Esophagus squamous epithelium (tissue), 5 donors: ENCODE data around the gene TCEAL4. TPM values are rescaled to one million over a fixed set of nuclear protein-coding genes. Genes with fewer than 3 reads are reported as not detected.
"Not testable (repeated sequence)": the region's sequence is repeated elsewhere in the genome, so short reads cannot be mapped to it uniquely, and the experiment has no call there.

Source experiments
- DNase-seq: peaks from one replicate; lab custom pipeline; 2025; lab: John Stamatoyannopoulos, UW
- H3K27ac ChIP-seq, 4 donors: fragments of 200-600 bp; sonication (generic); one replicate each; pipeline ENCODE4 v1.5.1; 2016 to 2019; ENCODE audit warnings: mild to moderate bottlenecking in 1 of 4
- H3K27me3 ChIP-seq, 4 donors: fragments of 200-600 bp; sonication (generic); 1 replicate in 3 of 4; 2 replicates in 1 of 4; pipeline versions ENCODE4 v1.5.1 to v1.6.0; 2017 to 2021; ENCODE audit warnings: antibody characterized with exemption in 1 of 4
- H3K36me3 ChIP-seq, 3 donors: fragments of 200-600 bp; sonication (generic); one replicate each; pipeline ENCODE4 v1.5.1; 2016 to 2019
- H3K4me1 ChIP-seq, 3 donors: fragments of 200-600 bp; sonication (generic); one replicate each; pipeline ENCODE4 v1.5.1; 2017 to 2019
- H3K4me3 ChIP-seq, 4 donors: fragments of 200-600 bp; sonication (generic); 1 replicate in 3 of 4; 2 replicates in 1 of 4; pipeline ENCODE4 v1.5.1; 2016 to 2019; ENCODE audit warnings: mild to moderate bottlenecking in 2 of 4, moderate library complexity in 1 of 4
- H3K9me3 ChIP-seq, 3 donors: fragments of 200-600 bp; sonication (generic); one replicate each; pipeline ENCODE4 v1.5.1; 2016 to 2019
- POLR2A ChIP-seq, 4 donors: fragments of 450-650 bp; IDR thresholded peaks; one replicate each; pipeline ENCODE4 v1.6.1; 2017; ENCODE audit warnings: antibody characterized with exemption in 4 of 4, mild to moderate bottlenecking in 4 of 4, moderate library complexity in 3 of 4
- WGBS, 2 donors: methylation state at CpG; one replicate each; pipeline ENCODE4 v1.1.5; 2018; 5-methylcytosine and 5-hydroxymethylcytosine counted together
- intact Hi-C: fragments of 100-400 bp; cut with DNase I; formaldehyde crosslinking; loops from one replicate; pipeline ENCODE4 v1.15.0; 2022
- total RNA-seq, 4 donors: library from RNA; depleted of rRNA; stranded (reverse); fragments of >200 nt; gene quantifications; one replicate each; pipeline ENCODE4 v1.1.0, GENCODE V29; 2016
- TF ChIP-seq, protein P1 (sequence below), 6 experiments: fragments of 450-650 bp in 4 of 6; fragments of 200-600 bp in 2 of 6; sonication (generic) in 2 of 6; IDR thresholded peaks; one replicate each; pipeline ENCODE4 v1.5.1; 2016 to 2019; ENCODE audit warnings: antibody characterized with exemption in 6 of 6, mild to moderate bottlenecking in 4 of 6, moderate library complexity in 4 of 6
- donor health status: DM: yes; HTN: yes; CAD: no.

TCEAL4 gene
- total RNA-seq, 4 donors from 2014 or later, result 9.8 to 143 (median 36.8) TPM

- Histone ChIP-seq H3K36me3 (no peaks in the 10 kb centered on the region), H3K4me3 (peak overlapping the region; percentile 49 to 73 (median 66)), H3K27me3 (no peaks in the 10 kb centered on the region), H3K27ac (peak overlapping the region; percentile 84 to 90 (median 88)), H3K9me3 (peaks cover 0 to 10% (median 0%) of the 10 kb centered on the region in 3 donors), H3K4me1 (peaks cover 0 to 11% (median 0%) of the 10 kb centered on the region in 3 donors)
- no peak for TF ChIP-seq POLR2A (IDR thresholded peaks at IDR 0.05)
- TF ChIP-seq, protein P1, sequence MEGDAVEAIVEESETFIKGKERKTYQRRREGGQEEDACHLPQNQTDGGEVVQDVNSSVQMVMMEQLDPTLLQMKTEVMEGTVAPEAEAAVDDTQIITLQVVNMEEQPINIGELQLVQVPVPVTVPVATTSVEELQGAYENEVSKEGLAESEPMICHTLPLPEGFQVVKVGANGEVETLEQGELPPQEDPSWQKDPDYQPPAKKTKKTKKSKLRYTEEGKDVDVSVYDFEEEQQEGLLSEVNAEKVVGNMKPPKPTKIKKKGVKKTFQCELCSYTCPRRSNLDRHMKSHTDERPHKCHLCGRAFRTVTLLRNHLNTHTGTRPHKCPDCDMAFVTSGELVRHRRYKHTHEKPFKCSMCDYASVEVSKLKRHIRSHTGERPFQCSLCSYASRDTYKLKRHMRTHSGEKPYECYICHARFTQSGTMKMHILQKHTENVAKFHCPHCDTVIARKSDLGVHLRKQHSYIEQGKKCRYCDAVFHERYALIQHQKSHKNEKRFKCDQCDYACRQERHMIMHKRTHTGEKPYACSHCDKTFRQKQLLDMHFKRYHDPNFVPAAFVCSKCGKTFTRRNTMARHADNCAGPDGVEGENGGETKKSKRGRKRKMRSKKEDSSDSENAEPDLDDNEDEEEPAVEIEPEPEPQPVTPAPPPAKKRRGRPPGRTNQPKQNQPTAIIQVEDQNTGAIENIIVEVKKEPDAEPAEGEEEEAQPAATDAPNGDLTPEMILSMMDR (IDR thresholded peaks at IDR 0.05), result no peak
- intact Hi-C loops, result no loop called here
- no peak for DNase-seq
- 8% methylated on average over 2 of the region's 5 CpGs; no CpG with 5 or more reads in 1 of the 2 donors for WGBS, 2 donors
Measured at GRCh38 chrX:103586314-103586646, 965 bp downstream of the TCEAL4 start.

- Histone ChIP-seq H3K9me3 (peaks cover 0 to 10% (median 0%) of the 10 kb centered on the region in 3 donors), H3K4me1 (peaks cover 0 to 11% (median 0%) of the 10 kb centered on the region in 3 donors), H3K27me3 (no peaks in the 10 kb centered on the region), H3K27ac (peak overlapping the region; percentile 84 to 90 (median 88)), H3K36me3 (no peaks in the 10 kb centered on the region), H3K4me3 (peak overlapping the region; percentile 49 to 73 (median 66))
- no peak for DNase-seq
- WGBS, 2 donors, result 45 to 69% methylated on average over 3 to 4 of the region's 4 CpGs
- TF ChIP-seq, protein P1 (IDR thresholded peaks at IDR 0.05), result no peak
- no peak for TF ChIP-seq POLR2A (IDR thresholded peaks at IDR 0.05)
- intact Hi-C loops, result no loop called here
Measured at GRCh38 chrX:103586659-103587058, 1.3 kb downstream of the TCEAL4 start.

DNA sequence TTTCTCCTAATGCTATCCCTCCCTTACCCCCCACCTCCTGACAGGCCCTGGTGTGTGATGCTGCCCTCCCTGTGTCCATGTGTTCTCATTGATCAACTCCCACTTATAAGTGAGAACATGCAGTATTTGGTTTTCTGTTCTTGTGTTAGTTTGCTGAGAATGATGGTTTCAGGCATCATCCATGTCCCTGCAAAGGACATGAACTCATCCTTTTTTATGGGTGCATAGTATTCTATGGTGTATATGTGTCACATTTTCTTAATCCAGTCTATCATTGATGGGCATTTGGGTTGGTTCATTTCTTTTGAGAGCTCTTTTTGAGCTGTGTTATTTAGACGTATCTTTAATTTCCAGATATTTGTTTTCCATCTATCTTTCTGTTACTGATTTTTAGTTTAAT lies 7.0 kb downstream of the TCEAL4 start:
- H3K4me1 ChIP-seq, H3K27ac ChIP-seq, H3K4me3 ChIP-seq, H3K9me3 ChIP-seq, DNase-seq, intact Hi-C loops, H3K27me3 ChIP-seq: not testable (repeated sequence)
- 100% methylated on average over 1 of the region's 1 CpG for WGBS, 2 donors
- H3K36me3 ChIP-seq, result peaks cover 0 to 12% (median 0%) of the 10 kb centered on the region in 3 donors

DNA sequence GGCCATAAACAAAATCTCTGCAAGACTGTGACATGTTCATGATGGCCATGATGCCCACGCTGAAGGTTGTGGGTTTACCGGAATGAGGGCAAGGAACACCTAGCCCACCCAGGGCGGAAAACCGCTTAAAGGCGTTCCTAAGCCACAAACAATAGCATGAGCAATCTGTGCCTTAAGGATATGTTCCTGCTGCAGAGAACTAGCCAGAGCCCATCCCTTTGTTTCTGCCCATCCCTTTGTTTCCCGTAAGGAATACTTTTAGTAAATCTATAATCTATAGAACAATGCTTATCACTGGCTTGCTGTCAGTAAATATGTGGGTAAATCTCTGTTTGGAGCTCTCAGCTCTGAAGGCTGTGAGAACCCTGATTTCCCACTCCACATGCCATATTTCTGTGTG lies 9.9 kb downstream of the TCEAL4 start:
- H3K4me1 ChIP-seq, intact Hi-C loops: not testable (repeated sequence)
- 80 to 82% methylated on average over 6 of the region's 6 CpGs for WGBS, 2 donors

DNA sequence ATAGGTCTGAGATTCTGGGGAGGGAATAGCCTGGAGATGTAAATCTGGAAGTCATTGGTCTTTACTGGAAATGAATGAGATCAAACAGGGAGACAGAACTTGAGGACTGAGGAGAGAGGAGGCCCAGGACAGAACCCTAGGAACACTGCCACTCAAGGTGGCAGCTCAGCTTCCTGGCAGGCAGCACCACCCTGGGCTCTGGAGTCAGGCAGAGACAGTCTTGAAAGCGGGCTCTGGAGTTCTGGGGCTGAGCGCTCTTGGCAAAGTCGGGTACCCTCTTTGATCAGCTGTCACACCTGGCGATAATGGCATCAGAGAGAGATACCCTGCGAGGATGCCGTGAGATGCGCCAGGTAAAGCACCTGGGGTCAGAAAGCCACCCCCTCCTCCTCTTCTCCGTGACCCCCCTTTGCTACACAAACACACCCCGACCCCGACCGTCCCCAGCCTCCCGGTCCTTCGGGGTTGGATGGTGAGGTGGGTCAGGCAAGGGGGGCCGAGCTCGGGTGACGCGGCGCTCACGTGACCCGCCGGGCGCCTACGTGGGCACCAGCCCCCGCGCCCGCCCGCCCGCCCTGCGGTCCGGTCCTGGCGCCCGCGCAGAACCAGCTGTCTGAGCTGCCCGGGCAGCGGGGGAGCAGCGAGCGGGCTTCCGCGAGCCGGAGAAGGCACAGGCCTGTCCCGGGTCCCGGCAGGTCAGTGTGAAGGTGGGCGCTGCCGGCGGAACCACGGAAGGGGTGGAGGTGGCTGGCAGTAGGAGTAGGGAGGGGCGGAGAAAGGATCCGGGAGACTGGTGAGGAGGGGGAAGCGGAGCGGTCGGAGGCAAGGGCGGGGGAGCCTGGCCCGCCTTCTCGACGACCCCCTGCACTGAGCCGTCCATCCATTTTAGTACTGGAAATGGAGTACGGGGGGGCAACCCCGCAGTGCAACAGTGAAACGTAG lies 22.3 kb downstream of the TCEAL4 start, which contains the start of gene TCEAL3:
TSS of gene TCEAL3 (plus strand) at position 600 of the 942 bp plus-strand sequence. CDS start 1,102 bp downstream, outside the sequence.
- TF ChIP-seq POLR2A (IDR thresholded peaks at IDR 0.05), result peak in 2 of 4 donors; percentile 28 to 40
- TF ChIP-seq, protein P1 (IDR thresholded peaks at IDR 0.05), result no peak
- WGBS, 2 donors, result 24% methylated on average over 17 of the region's 59 CpGs; no CpG with 5 or more reads in 1 of the 2 donors
- no peaks in the 10 kb centered on the region for H3K27me3 ChIP-seq
- peak; percentile 4 for DNase-seq
- H3K27ac ChIP-seq, result peak within 1 kb of the TSS; percentile 75 to 90 (median 88)
- H3K4me1 ChIP-seq, result peaks cover 0 to 14% (median 0%) of the 10 kb centered on the region in 3 donors
- H3K9me3 ChIP-seq, result no peaks in the 10 kb centered on the region
- peak within 1 kb of the TSS; percentile 55 to 81 (median 62) for H3K4me3 ChIP-seq
- H3K36me3 ChIP-seq, result peaks cover 0 to 6% (median 0%) of the 10 kb centered on the region in 3 donors
- intact Hi-C loops, result no loop called here

More for the DNA sequence above, 9.9 kb downstream of the TCEAL4 start:
- peaks cover 0 to 12% (median 0%) of the 10 kb centered on the region in 3 donors for H3K36me3 ChIP-seq
- not testable (repeated sequence) for H3K4me3 ChIP-seq, DNase-seq, H3K27me3 ChIP-seq, H3K27ac ChIP-seq, H3K9me3 ChIP-seq
